Measurements from ENCODE around the gene NAA40.
A peak's percentile ranks its signal among the peaks of the same experiment; 100 is the strongest.

NAA40 gene

GRCh38 chr11:63913866-63914830 lies 24.7 kb upstream of the NAA40 start:
- no peak for DNase-seq

- no peak for DNase-seq
Observed at GRCh38 chr11:63914896-63915691, 23.7 kb upstream of the NAA40 start.

GRCh38 chr11:63915961-63916836 lies 22.6 kb upstream of the NAA40 start:
- peak; percentile 42 for DNase-seq

GRCh38 chr11:63916837-63917691 lies 21.7 kb upstream of the NAA40 start, which contains the start of gene RCOR2:
Gene RCOR2 (minus strand): TSS chr11:63917164. CDS start chr11:63916456, 708 bp downstream.
- peak; percentile 71 for DNase-seq

- DNase-seq, result peak; percentile 24
Observed at GRCh38 chr11:63917692-63918506, 20.9 kb upstream of the NAA40 start.

GRCh38 chr11:63918507-63919191 lies 20.2 kb upstream of the NAA40 start:
- DNase-seq, result no peak

- DNase-seq, result no peak
Observed at GRCh38 chr11:63919267-63920125, 19.3 kb upstream of the NAA40 start.

GRCh38 chr11:63920126-63920938 lies 18.5 kb upstream of the NAA40 start:
- DNase-seq, result no peak

GRCh38 chr11:63920939-63921417 lies 17.8 kb upstream of the NAA40 start:
- DNase-seq, result peak; percentile 28

- no peak for DNase-seq
Observed at GRCh38 chr11:63922673-63923192, 16.1 kb upstream of the NAA40 start.

GRCh38 chr11:63923319-63923718 lies 15.5 kb upstream of the NAA40 start:
- DNase-seq, result no peak

GRCh38 chr11:63929616-63930015 lies 9.2 kb upstream of the NAA40 start:
- DNase-seq, result no peak

- no peak for DNase-seq
Observed at GRCh38 chr11:63931045-63931444, 7.8 kb upstream of the NAA40 start.

GRCh38 chr11:63931876-63932275 lies 6.9 kb upstream of the NAA40 start:
- DNase-seq, result no peak

GRCh38 chr11:63933459-63933858 lies 5.3 kb upstream of the NAA40 start:
- no peak for DNase-seq

- DNase-seq, result no peak
Observed at GRCh38 chr11:63937713-63938478, 906 bp upstream of the NAA40 start.

GRCh38 chr11:63939397-63939891 lies 642 bp downstream of the NAA40 start:
- peak; percentile 3 for DNase-seq
